HL-60 (cell line): Measurements from ENCODE around the gene SIGLECL1.

Source experiments
- DNase-seq, 2 experiments: peaks; one replicate each; pipeline ENCODE4 v3.0.0-alpha.2; 2010 to 2020; ENCODE audit warnings: low read depth in 1 of 2, low spot score in 1 of 2
- H3K27ac ChIP-seq: fragments of 250-450 bp; sonication (Bioruptor Pico); replicated peaks from 2 replicates; pipeline ENCODE4 v1.5.1; 2020; ENCODE audit warnings: mild to moderate bottlenecking, moderate library complexity
- H3K27me3 ChIP-seq: fragments of 250-450 bp; sonication (Bioruptor Pico); 2 replicates; pipeline ENCODE4 v1.5.1; 2021; ENCODE audit warnings: mild to moderate bottlenecking, moderate library complexity; ENCODE audit not compliant: insufficient read depth, poor library complexity, severe bottlenecking
- H3K4me3 ChIP-seq: replicated peaks from 2 replicates; pipeline ENCODE4 v1.5.1; 2011; ENCODE audit warnings: mild to moderate bottlenecking, control low read depth, low read length; ENCODE audit not compliant: insufficient read depth
- CTCF ChIP-seq: IDR thresholded peaks from one replicate; pipeline ENCODE4 v1.5.1; 2011; ENCODE audit warnings: low read length, control low read depth, inconsistent platforms; ENCODE audit not compliant: insufficient read depth
- GABPA ChIP-seq: IDR thresholded peaks from 2 replicates; pipeline ENCODE4 v1.6.1; 2012; ENCODE audit warnings: low read depth
- POLR2AphosphoS5 ChIP-seq: IDR thresholded peaks from 2 replicates; pipeline ENCODE4 v1.6.1; 2012; ENCODE audit warnings: low read depth
- REST ChIP-seq: IDR thresholded peaks from 2 replicates; pipeline ENCODE4 v1.6.1; 2012; ENCODE audit warnings: low read depth; ENCODE audit not compliant: insufficient replicate concordance
- SPI1 ChIP-seq: IDR thresholded peaks from 2 replicates; pipeline ENCODE4 v1.6.1; 2012; ENCODE audit warnings: low read depth, mild to moderate bottlenecking, borderline replicate concordance

Gene SIGLECL1

GRCh38 chr19:51296336-51297093, 45.6 kb downstream of the SIGLECL1 start:
- Histone ChIP-seq H3K27me3 (no peaks in the 10 kb centered on the region), H3K4me3 (no peak overlapping the region), H3K27ac (no peak overlapping the region)
- no peak for TF ChIP-seq CTCF
- TF ChIP-seq GABPA, result no peak
- TF ChIP-seq REST, result no peak
- TF ChIP-seq SPI1, result no peak
- TF ChIP-seq POLR2AphosphoS5, result no peak
- peak in 1 of 2 experiments; percentile 14 for DNase-seq

- Histone ChIP-seq H3K4me3 (no peak overlapping the region), H3K27ac (no peak overlapping the region), H3K27me3 (no peaks in the 10 kb centered on the region)
- no peak for TF ChIP-seq POLR2AphosphoS5
- TF ChIP-seq CTCF, result no peak
- no peak for TF ChIP-seq GABPA
- no peak for TF ChIP-seq SPI1
- no peak for TF ChIP-seq REST
- DNase-seq, result no peak
Observed at GRCh38 chr19:51297406-51297805, 46.5 kb downstream of the SIGLECL1 start.

- Histone ChIP-seq H3K27me3 (no peaks in the 10 kb centered on the region), H3K27ac (no peak overlapping the region), H3K4me3 (no peak overlapping the region)
- no peak for TF ChIP-seq GABPA
- no peak for TF ChIP-seq POLR2AphosphoS5
- TF ChIP-seq CTCF, result no peak
- no peak for TF ChIP-seq SPI1
- no peak for TF ChIP-seq REST
- DNase-seq, result no peak
Observed at GRCh38 chr19:51301266-51301665, 50.4 kb downstream of the SIGLECL1 start.
